Esophagus muscularis mucosa (tissue), 4 donors: ENCODE data around the gene BSN. TPM values are rescaled to one million over a fixed set of nuclear protein-coding genes. Genes with fewer than 3 reads are reported as not detected.
"Not testable (repeated sequence)": the region's sequence is repeated elsewhere in the genome, so short reads cannot be mapped to it uniquely, and the experiment has no call there.

Source experiments
- DNase-seq: peaks from one replicate; pipeline ENCODE4 v3.0.0-alpha.2; 2017; ENCODE audit errors: extremely low spot score
- H3K27ac ChIP-seq, 4 donors: fragments of 200-600 bp; sonication (generic); replicated peaks in 1 of 4; 1 replicate in 3 of 4; 2 replicates in 1 of 4; pipeline ENCODE4 v1.5.1; 2016 to 2019; ENCODE audit warnings: mild to moderate bottlenecking in 1 of 4
- H3K27me3 ChIP-seq, 4 donors: fragments of 200-600 bp; sonication (generic); one replicate each; pipeline versions ENCODE4 v1.5.1 to v1.6.0; 2016 to 2019
- H3K36me3 ChIP-seq, 4 donors: fragments of 200-600 bp; sonication (generic); one replicate each; pipeline ENCODE4 v1.5.1; 2016 to 2019
- H3K4me1 ChIP-seq, 4 donors: fragments of 200-600 bp; sonication (generic); one replicate each; pipeline ENCODE4 v1.5.1; 2016 to 2019
- H3K4me3 ChIP-seq, 4 donors: fragments of 200-600 bp; sonication (generic); 1 replicate in 2 of 4; 2 replicates in 2 of 4; pipeline ENCODE4 v1.5.1; 2016 to 2019; ENCODE audit warnings: mild to moderate bottlenecking in 4 of 4, moderate library complexity in 1 of 4
- H3K9me3 ChIP-seq, 4 donors: fragments of 200-600 bp; sonication (generic); 1 replicate in 3 of 4; 2 replicates in 1 of 4; pipeline ENCODE4 v1.5.1; 2016 to 2019
- EP300 ChIP-seq: sonication (generic); formaldehyde crosslinking; IDR thresholded peaks from one replicate; pipeline ENCODE4 v1.6.1; 2017; ENCODE audit warnings: antibody characterized with exemption
- POLR2A ChIP-seq: fragments of 450-650 bp; IDR thresholded peaks from one replicate; pipeline ENCODE4 v1.6.1; 2017; ENCODE audit warnings: antibody characterized with exemption, moderate library complexity, mild to moderate bottlenecking, low read depth
- POLR2AphosphoS5 ChIP-seq, 2 donors: sonication (generic); formaldehyde crosslinking; IDR thresholded peaks; one replicate each; pipeline ENCODE4 v1.6.1; 2017; ENCODE audit warnings: antibody characterized with exemption in 2 of 2
- WGBS: methylation state at CpG from one replicate; pipeline ENCODE4 v1.1.5; 2018; 5-methylcytosine and 5-hydroxymethylcytosine counted together
- intact Hi-C: fragments of 100-400 bp; cut with DNase I; formaldehyde crosslinking; loops from one replicate; pipeline ENCODE4 v1.15.1; 2023
- total RNA-seq, 4 donors: library from RNA; depleted of rRNA; stranded (reverse); fragments of >200 nt; gene quantifications; one replicate each; pipeline versions ENCODE4 v1.1.0 to v1.2.1, GENCODE V29; 2016
- TF ChIP-seq, protein P1 (sequence below), 3 experiments: fragments of 200-600 bp in 2 of 3; fragments of 450-650 bp in 1 of 3; sonication (generic) in 2 of 3; IDR thresholded peaks; one replicate each; pipeline ENCODE4 v1.5.1; 2017 to 2019; ENCODE audit warnings: antibody characterized with exemption in 3 of 3, mild to moderate bottlenecking in 2 of 3, moderate library complexity in 1 of 3

Gene BSN
- total RNA-seq, 4 donors from 2014 or later: 0.42 to 1.7 (median 0.78) TPM

DNA sequence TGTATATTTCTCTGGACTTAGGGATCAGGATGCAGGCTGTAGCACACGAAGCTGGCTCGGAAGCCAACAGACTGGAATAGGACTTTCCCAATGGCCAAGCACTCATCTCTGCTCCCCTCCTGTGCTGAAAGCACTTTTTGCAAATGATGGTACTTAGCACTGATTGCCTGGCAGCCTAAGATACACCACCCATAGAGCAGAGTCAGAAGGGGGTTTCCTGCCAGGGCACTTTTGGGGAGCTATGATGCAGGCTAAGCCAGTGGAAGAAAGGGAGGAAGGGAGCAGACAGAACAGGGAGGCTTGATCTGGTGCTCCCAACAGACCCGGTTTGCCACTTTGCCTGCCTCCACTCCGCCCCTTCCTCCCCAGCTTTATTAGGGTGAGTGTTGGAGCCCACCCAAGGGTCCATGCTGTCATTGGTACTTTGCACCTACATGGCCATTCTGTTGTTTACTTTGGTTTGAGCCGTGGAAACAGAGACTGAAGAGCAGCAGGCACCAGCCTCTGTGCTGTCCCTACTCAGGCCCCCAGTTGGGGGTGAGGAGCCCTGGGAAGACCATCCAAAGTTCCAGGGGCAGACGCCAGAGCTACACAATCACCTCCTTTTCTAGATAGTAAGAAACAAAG, 15.9 kb downstream of the BSN start:
- intact Hi-C loops: no loop called here
- no peak overlapping the region for H3K4me3 ChIP-seq
- TF ChIP-seq POLR2A (no peak), POLR2AphosphoS5 (IDR thresholded peaks at IDR 0.05) (no peak), EP300 (no peak)
- TF ChIP-seq, protein P1, sequence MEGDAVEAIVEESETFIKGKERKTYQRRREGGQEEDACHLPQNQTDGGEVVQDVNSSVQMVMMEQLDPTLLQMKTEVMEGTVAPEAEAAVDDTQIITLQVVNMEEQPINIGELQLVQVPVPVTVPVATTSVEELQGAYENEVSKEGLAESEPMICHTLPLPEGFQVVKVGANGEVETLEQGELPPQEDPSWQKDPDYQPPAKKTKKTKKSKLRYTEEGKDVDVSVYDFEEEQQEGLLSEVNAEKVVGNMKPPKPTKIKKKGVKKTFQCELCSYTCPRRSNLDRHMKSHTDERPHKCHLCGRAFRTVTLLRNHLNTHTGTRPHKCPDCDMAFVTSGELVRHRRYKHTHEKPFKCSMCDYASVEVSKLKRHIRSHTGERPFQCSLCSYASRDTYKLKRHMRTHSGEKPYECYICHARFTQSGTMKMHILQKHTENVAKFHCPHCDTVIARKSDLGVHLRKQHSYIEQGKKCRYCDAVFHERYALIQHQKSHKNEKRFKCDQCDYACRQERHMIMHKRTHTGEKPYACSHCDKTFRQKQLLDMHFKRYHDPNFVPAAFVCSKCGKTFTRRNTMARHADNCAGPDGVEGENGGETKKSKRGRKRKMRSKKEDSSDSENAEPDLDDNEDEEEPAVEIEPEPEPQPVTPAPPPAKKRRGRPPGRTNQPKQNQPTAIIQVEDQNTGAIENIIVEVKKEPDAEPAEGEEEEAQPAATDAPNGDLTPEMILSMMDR (IDR thresholded peaks at IDR 0.05): no peak
- WGBS: 61% methylated on average over 6 of the region's 6 CpGs
- H3K27me3 ChIP-seq: no peaks in the 10 kb centered on the region
- H3K9me3 ChIP-seq: no peaks in the 10 kb centered on the region
- no peaks in the 10 kb centered on the region for H3K36me3 ChIP-seq
- no peaks in the 10 kb centered on the region for H3K4me1 ChIP-seq
- no peak for DNase-seq
- no peak overlapping the region for H3K27ac ChIP-seq

DNA sequence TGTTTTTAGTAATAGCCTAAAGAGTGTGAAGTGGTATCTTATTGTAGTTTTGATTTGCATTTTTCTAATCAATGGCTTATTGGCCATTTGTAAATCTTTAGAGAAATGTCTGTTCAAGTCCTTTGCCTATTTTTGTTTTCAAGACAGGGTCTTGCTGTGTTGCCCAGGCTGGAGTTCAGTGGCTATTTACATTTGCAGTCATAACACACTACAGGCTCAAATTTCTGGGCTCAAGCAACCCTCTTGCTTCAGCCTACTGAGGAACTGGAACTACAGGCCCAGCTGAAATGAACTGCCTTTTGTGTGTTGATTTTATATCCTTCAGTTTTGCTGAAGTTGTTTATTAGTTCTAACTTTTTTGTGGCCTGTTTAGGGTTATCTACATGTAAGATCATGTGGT, 27.9 kb downstream of the BSN start:
- no peaks in the 10 kb centered on the region for H3K36me3 ChIP-seq
- H3K4me1 ChIP-seq: no peaks in the 10 kb centered on the region
- no peak overlapping the region for H3K27ac ChIP-seq
- TF ChIP-seq, protein P1 (IDR thresholded peaks at IDR 0.05): no peak
- no peak for TF ChIP-seq POLR2AphosphoS5 (IDR thresholded peaks at IDR 0.05)
- no peak for TF ChIP-seq POLR2A
- TF ChIP-seq EP300: no peak
- H3K4me3 ChIP-seq: no peak overlapping the region
- intact Hi-C loops: no loop called here
- H3K9me3 ChIP-seq: no peaks in the 10 kb centered on the region
- DNase-seq: no peak
- H3K27me3 ChIP-seq: no peaks in the 10 kb centered on the region

DNA sequence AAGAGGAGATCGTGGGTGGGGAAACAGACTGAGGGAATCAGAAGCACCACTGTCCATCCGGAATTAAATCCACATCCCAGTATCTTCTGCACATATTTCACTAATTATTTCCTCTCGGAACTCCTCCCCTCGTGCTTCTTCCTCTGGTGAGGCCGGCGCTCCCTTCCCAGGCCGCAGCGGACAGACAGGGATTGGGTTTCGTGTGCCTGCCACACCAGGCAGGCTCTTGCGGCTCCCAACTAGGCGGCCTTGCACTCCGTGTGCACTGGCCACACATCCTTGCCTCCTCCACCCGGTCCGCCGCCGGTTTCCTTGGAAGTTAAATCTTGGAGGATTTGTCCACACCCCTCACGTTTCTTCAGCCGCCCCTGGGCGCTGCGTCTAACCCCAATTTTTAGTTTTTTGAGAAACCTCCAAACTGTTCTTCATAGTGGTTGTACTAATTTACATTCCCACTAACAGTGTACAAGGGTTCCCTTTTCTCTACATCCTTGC, 31.0 kb downstream of the BSN start:
- H3K4me3 ChIP-seq, H3K36me3 ChIP-seq, H3K9me3 ChIP-seq, H3K27me3 ChIP-seq, DNase-seq, H3K4me1 ChIP-seq, H3K27ac ChIP-seq, intact Hi-C loops: not testable (repeated sequence)
- WGBS: 94% methylated on average over 20 of the region's 20 CpGs

DNA sequence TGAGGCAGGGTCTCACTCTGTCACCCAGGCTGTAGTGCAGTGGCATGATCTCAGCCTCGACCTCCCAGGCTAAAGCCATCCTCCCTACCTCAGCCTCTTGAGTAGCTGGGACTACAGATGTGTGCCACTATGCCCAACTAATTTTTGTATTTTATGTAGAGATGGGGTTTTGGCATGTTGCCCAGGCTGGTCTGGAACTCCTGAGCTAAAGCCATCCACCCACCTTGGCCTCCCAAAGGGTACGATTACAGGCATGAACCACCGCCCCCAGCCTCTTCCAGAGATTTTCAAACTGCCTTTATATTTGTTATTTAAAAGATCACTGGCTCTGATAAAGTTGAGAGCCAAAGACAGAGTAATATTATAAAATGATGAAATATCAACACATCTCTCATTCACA, 37.3 kb downstream of the BSN start:
- no peaks in the 10 kb centered on the region for H3K9me3 ChIP-seq
- intact Hi-C loops: no loop called here
- no peaks in the 10 kb centered on the region for H3K27me3 ChIP-seq
- DNase-seq: no peak
- WGBS: 75% methylated on average over 3 of the region's 3 CpGs
- no peak overlapping the region for H3K4me3 ChIP-seq
- H3K36me3 ChIP-seq: no peaks in the 10 kb centered on the region
- H3K27ac ChIP-seq: no peak overlapping the region
- no peaks in the 10 kb centered on the region for H3K4me1 ChIP-seq
- TF ChIP-seq POLR2AphosphoS5 (IDR thresholded peaks at IDR 0.05) (no peak), POLR2A (no peak), EP300 (no peak)
- TF ChIP-seq, protein P1 (IDR thresholded peaks at IDR 0.05): no peak

DNA sequence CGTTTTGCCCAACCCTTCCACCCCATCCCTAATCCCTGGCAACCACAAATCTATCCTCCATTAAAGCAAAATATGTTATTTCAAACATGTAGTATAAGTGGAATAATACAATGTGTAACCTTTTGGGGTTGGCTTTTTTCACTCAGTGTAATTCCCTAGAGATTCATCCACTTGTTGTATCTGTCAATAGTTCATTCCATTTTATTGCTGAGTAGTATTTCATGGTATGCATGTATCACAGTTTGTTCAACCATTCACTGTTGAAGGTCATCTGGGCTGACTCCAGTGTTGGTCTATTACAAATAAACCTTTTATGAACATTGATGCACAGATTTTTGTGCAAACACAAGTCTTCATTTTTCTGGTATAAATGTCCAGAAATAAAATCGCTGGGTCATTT, 38.8 kb downstream of the BSN start:
- no peaks in the 10 kb centered on the region for H3K4me1 ChIP-seq
- no peak for DNase-seq
- intact Hi-C loops: no loop called here
- no peaks in the 10 kb centered on the region for H3K9me3 ChIP-seq
- WGBS: 70% methylated on average over 2 of the region's 2 CpGs
- no peaks in the 10 kb centered on the region for H3K36me3 ChIP-seq
- H3K27ac ChIP-seq: no peak overlapping the region
- no peaks in the 10 kb centered on the region for H3K27me3 ChIP-seq
- no peak for TF ChIP-seq POLR2AphosphoS5 (IDR thresholded peaks at IDR 0.05)
- TF ChIP-seq EP300: no peak
- no peak overlapping the region for H3K4me3 ChIP-seq

DNA sequence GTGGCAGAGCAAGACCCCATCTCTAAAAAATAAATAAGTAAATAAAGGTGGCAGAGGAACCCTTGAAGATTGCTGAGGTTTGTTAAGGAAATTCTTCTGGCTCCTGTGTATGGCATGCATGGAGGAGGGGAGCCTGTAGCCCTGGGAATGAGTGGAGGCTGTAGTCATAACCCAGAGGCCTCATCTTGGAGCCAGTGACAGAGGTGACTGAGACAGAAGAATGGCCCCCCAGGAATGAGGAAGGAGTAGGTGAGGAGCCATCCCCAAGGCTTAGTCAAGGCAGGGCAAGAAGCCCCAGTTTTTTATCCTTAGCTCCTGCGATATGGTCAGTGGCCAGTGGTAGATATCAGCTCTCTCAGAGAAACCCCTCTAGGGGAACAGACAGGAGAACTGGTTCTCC, 46.5 kb downstream of the BSN start:
- Histone ChIP-seq H3K27ac (no peak overlapping the region), H3K4me1 (no peaks in the 10 kb centered on the region), H3K9me3 (no peaks in the 10 kb centered on the region), H3K27me3 (no peaks in the 10 kb centered on the region), H3K4me3 (no peak overlapping the region), H3K36me3 (no peaks in the 10 kb centered on the region)
- TF ChIP-seq EP300: no peak
- no peak for TF ChIP-seq POLR2AphosphoS5 (IDR thresholded peaks at IDR 0.05)
- TF ChIP-seq, protein P1 (IDR thresholded peaks at IDR 0.05): no peak
- no peak for TF ChIP-seq POLR2A
- intact Hi-C loops: no loop called here
- DNase-seq: no peak
- WGBS: 100% methylated on average over 1 of the region's 1 CpG
